Esophagus squamous epithelium (tissue), 5 donors: ENCODE data around the gene IL27RA. TPM values are rescaled to one million over a fixed set of nuclear protein-coding genes. Genes with fewer than 3 reads are reported as not detected.
A peak's percentile ranks its signal among the peaks of the same experiment; 100 is the strongest.

Experiments used
- DNase-seq: peaks from one replicate; lab custom pipeline; 2025; lab: John Stamatoyannopoulos, UW
- H3K27ac ChIP-seq, 4 donors: fragments of 200-600 bp; sonication (generic); one replicate each; pipeline ENCODE4 v1.5.1; 2016 to 2019; ENCODE audit warnings: mild to moderate bottlenecking in 1 of 4
- H3K27me3 ChIP-seq, 4 donors: fragments of 200-600 bp; sonication (generic); 1 replicate in 3 of 4; 2 replicates in 1 of 4; pipeline versions ENCODE4 v1.5.1 to v1.6.0; 2017 to 2021; ENCODE audit warnings: antibody characterized with exemption in 1 of 4
- H3K36me3 ChIP-seq, 3 donors: fragments of 200-600 bp; sonication (generic); one replicate each; pipeline ENCODE4 v1.5.1; 2016 to 2019
- H3K4me1 ChIP-seq, 3 donors: fragments of 200-600 bp; sonication (generic); one replicate each; pipeline ENCODE4 v1.5.1; 2017 to 2019
- H3K4me3 ChIP-seq, 4 donors: fragments of 200-600 bp; sonication (generic); 1 replicate in 3 of 4; 2 replicates in 1 of 4; pipeline ENCODE4 v1.5.1; 2016 to 2019; ENCODE audit warnings: mild to moderate bottlenecking in 2 of 4, moderate library complexity in 1 of 4
- H3K9me3 ChIP-seq, 3 donors: fragments of 200-600 bp; sonication (generic); one replicate each; pipeline ENCODE4 v1.5.1; 2016 to 2019
- CTCF ChIP-seq, 6 experiments: fragments of 450-650 bp in 4 of 6; fragments of 200-600 bp in 2 of 6; sonication (generic) in 2 of 6; IDR thresholded peaks; one replicate each; pipeline ENCODE4 v1.5.1; 2016 to 2019; ENCODE audit warnings: antibody characterized with exemption in 6 of 6, mild to moderate bottlenecking in 4 of 6, moderate library complexity in 4 of 6
- POLR2A ChIP-seq, 4 donors: fragments of 450-650 bp; IDR thresholded peaks; one replicate each; pipeline ENCODE4 v1.6.1; 2017; ENCODE audit warnings: antibody characterized with exemption in 4 of 4, mild to moderate bottlenecking in 4 of 4, moderate library complexity in 3 of 4
- WGBS, 2 donors: methylation state at CpG; one replicate each; pipeline ENCODE4 v1.1.5; 2018; 5-methylcytosine and 5-hydroxymethylcytosine counted together
- intact Hi-C: fragments of 100-400 bp; cut with DNase I; formaldehyde crosslinking; loops from one replicate; pipeline ENCODE4 v1.15.0; 2022
- total RNA-seq, 4 donors: library from RNA; depleted of rRNA; stranded (reverse); fragments of >200 nt; gene quantifications; one replicate each; pipeline ENCODE4 v1.1.0, GENCODE V29; 2016
- donor health status: DM: yes; HTN: yes; CAD: no.

The IL27RA gene
- total RNA-seq, 4 donors from 2014 or later, result 0.83 to 4.9 (median 2.1) TPM

GRCh38 chr19:14003251-14004055, 28.1 kb upstream of the IL27RA start:
- WGBS, 2 donors, result 23 to 36% methylated on average over 9 to 10 of the region's 10 CpGs
- Histone ChIP-seq H3K4me3 (no peak overlapping the region), H3K27ac (peak overlapping the region; percentile 52 to 100 (median 96)), H3K4me1 (peaks cover 23 to 66% (median 30%) of the 10 kb centered on the region in 3 donors), H3K36me3 (peaks cover 0 to 17% (median 0%) of the 10 kb centered on the region in 3 donors), H3K27me3 (no peaks in the 10 kb centered on the region), H3K9me3 (peaks cover 0 to 11% (median 6%) of the 10 kb centered on the region in 3 donors)
- intact Hi-C loops, result loop anchor here (10.0 kb wide), 1 partner anchor 839 kb away; no protein-coding TSS in a partner anchor
- no peak for TF ChIP-seq POLR2A (IDR thresholded peaks at IDR 0.05)
- TF ChIP-seq CTCF (IDR thresholded peaks at IDR 0.05), result no peak
- no peak for DNase-seq

DNA sequence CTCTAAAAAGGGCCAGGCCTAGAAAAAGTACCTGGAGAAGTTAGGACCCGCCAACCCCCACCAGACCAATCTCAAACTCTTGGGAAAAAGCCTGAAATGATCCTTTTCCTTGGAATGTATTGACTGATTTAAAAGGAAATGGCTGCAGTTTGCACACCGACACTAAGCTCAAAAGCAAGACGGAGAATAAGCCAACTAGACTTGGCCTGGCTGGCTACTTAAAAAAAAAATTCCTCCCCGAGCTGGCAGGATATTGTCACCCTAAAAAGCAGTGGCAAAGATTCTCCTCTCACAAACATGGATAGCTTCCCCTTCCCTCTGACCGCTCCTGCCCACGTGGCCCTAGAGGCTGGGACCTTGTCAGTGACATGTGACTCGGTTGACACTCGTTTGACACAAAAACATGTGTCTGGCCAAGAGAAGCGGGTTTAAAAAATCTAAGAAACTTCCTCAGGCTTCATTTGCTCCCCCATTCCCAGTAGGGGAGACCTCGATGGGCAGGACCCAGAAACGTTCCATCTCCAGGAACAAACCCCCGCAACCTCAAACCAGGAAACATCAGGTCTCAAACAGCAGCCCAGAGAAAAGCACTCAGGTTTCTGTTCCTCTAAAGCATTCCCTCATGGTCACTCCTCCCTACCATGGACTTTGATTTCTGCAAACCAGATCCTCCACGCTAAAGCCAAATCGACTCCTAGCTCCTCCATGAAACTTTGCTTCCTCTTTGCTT, 26.8 kb upstream of the IL27RA start:
- Histone ChIP-seq H3K36me3 (peaks cover 0 to 5% (median 0%) of the 10 kb centered on the region in 3 donors), H3K27ac (peak overlapping the region; percentile 94 to 100 (median 98)), H3K4me1 (peaks cover 23 to 72% (median 30%) of the 10 kb centered on the region in 3 donors), H3K4me3 (peak overlapping the region in 3 of 4 donors; percentile 62 to 97 (median 79)), H3K27me3 (no peaks in the 10 kb centered on the region), H3K9me3 (no peaks in the 10 kb centered on the region)
- intact Hi-C loops, result loop anchor here (10.0 kb wide), 1 partner anchor 840 kb away; no protein-coding TSS in a partner anchor
- TF ChIP-seq CTCF (IDR thresholded peaks at IDR 0.05), result no peak
- no peak for TF ChIP-seq POLR2A (IDR thresholded peaks at IDR 0.05)
- DNase-seq, result no peak
- 11 to 19% methylated on average over 9 to 14 of the region's 14 CpGs for WGBS, 2 donors

DNA sequence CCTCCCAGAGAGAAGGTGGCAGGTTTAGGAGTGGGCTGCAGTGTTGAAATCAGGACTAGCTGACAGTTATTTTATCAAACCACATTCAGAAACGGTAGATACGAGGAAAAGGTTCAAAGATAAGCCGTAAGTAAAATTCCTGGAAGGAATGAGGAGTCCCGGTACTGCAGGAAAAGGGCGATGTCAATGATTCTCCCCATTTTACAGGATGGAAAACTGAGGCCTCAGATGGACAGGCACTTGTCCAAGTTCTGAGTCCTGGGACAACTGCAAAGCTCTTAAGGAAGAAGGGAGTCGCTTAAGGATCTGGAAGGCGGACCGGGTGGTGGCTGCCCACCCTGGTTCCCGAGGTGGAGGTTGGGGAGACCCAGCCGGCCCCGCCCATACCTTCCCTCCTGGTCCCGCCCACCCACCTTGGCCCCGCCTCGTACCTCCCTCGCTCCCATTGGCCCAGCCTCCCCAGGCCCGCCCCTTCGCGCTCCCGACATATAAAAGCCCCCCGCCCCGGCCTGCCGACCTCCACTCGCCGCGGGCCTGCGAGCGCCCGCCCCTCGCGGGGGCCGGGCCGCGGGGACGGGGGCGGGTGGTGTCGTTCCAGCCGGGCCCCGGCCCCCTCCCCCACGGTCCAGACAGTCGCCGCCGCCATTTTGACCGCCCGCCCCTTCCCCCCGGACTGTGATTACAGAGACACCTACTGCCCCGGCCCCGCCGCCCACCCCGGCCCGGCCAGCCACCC, 26.0 kb upstream of the IL27RA start:
- WGBS, 2 donors, result 7 to 11% methylated on average over 14 to 15 of the region's 50 CpGs
- DNase-seq, result peak; percentile 53
- H3K27me3 ChIP-seq, result no peaks in the 10 kb centered on the region
- no peaks in the 10 kb centered on the region for H3K36me3 ChIP-seq
- TF ChIP-seq CTCF (IDR thresholded peaks at IDR 0.05), result no peak
- TF ChIP-seq POLR2A (IDR thresholded peaks at IDR 0.05), result peak in 3 of 4 donors; percentile 30 to 63 (median 37)
- peaks cover 23 to 66% (median 30%) of the 10 kb centered on the region in 3 donors for H3K4me1 ChIP-seq
- peak overlapping the region; percentile 62 to 98 (median 88) for H3K4me3 ChIP-seq
- no peaks in the 10 kb centered on the region for H3K9me3 ChIP-seq
- intact Hi-C loops, result loop anchor here (10.0 kb wide), 1 partner anchor 841 kb away; no protein-coding TSS in a partner anchor
- H3K27ac ChIP-seq, result peak overlapping the region; percentile 94 to 100 (median 98)

DNA sequence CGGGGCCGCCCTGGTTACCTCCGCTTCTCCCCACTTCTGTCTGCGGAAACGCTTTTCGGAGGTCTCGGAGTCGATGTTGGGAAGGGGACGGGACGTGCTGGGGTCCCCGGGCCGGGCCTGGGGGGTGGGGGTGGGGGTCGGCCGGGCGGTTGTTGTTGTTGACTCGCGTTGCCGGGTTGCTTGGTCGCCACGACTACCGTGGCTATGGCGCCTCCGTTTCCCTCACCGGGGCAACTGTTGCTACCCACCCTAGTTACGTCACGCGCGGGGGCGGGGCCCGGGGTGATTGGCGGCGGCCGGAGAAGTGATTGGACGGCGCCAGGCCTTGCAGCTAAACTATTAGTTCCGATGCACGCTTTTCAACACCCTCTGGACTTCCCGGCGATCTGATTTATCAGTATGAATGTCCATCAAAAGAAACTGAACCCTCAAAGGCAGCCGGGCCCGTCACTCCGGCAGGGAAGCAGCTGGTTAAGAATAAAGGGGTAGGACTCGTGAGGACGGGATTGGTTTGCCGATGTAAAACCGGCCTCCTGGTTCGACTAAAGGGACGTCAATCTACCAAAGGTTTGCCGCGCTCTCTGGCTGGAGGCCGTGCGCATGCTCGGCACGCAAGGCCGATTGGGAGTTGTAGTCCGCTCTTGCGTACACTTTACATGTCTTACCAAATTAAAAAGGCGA, 25.3 kb upstream of the IL27RA start, which contains the start of gene RFX1:
RFX1 (minus strand) TSS at position 236 of the 681 bp plus-strand sequence. CDS start 12,477 bp downstream, outside the sequence.
- Histone ChIP-seq H3K27ac (peak within 1 kb of the TSS; percentile 94 to 100 (median 98)), H3K4me3 (peak within 1 kb of the TSS; percentile 62 to 98 (median 88)), H3K36me3 (no peaks in the 10 kb centered on the region), H3K4me1 (peaks cover 23 to 66% (median 30%) of the 10 kb centered on the region in 3 donors), H3K27me3 (no peaks in the 10 kb centered on the region), H3K9me3 (no peaks in the 10 kb centered on the region)
- 0% methylated on average over 4 of the region's 58 CpGs; no CpG with 5 or more reads in 1 of the 2 donors for whole genome bisulfite sequencing, 2 donors
- TF ChIP-seq POLR2A (IDR thresholded peaks at IDR 0.05) (no peak), CTCF (IDR thresholded peaks at IDR 0.05) (no peak)
- peak; percentile 98 for DNase-seq
- intact Hi-C loops, result loop anchor here (10.0 kb wide), 1 partner anchor 841 kb away; no protein-coding TSS in a partner anchor
